Astrocyte of the spinal cord (primary cell): ENCODE results near the gene ADGRF5.

Experiments
- DNase-seq: peaks from one replicate; pipeline ENCODE4 v3.0.0; 2011; ENCODE audit warnings: low read depth, low spot score
- H3K4me3 ChIP-seq: 2 replicates; pipeline ENCODE4 v1.5.1; 2011; ENCODE audit warnings: low read depth, mild to moderate bottlenecking, low read length, moderate library complexity
- in situ Hi-C: cut with HindIII; loops from 2 replicates; pipeline ENCODE4 v1.10.0; 2017; ENCODE audit warnings: low sequenced_read_pairs
- TF ChIP-seq, protein P1 (sequence below): IDR thresholded peaks from 2 replicates; pipeline ENCODE4 v1.5.1; 2012; ENCODE audit warnings: low read depth, mild to moderate bottlenecking, low read length, inconsistent platforms

ADGRF5 gene

DNA sequence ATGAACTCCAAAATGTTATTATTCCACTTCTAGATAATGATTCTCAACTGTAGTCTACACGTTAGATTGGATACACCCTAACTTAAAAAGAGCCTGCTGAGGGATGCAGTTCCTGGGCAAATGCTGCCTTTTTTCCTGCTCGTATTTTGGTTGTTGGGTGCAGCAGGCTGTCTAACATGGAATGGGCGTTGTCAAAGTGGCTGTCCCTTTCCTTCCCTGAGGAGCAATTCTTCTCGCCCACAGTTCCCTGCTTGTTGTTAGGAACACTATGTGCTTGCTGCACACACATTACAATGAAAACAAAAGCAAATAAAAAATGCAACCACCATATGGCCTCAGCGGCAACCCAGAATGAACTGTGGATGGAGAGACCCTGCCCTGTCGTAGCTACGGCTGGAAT lies 1.7 kb upstream of the ADGRF5 start:
- TF ChIP-seq, protein P1, sequence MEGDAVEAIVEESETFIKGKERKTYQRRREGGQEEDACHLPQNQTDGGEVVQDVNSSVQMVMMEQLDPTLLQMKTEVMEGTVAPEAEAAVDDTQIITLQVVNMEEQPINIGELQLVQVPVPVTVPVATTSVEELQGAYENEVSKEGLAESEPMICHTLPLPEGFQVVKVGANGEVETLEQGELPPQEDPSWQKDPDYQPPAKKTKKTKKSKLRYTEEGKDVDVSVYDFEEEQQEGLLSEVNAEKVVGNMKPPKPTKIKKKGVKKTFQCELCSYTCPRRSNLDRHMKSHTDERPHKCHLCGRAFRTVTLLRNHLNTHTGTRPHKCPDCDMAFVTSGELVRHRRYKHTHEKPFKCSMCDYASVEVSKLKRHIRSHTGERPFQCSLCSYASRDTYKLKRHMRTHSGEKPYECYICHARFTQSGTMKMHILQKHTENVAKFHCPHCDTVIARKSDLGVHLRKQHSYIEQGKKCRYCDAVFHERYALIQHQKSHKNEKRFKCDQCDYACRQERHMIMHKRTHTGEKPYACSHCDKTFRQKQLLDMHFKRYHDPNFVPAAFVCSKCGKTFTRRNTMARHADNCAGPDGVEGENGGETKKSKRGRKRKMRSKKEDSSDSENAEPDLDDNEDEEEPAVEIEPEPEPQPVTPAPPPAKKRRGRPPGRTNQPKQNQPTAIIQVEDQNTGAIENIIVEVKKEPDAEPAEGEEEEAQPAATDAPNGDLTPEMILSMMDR = no peak
- in situ Hi-C loops = no loop called here

DNA sequence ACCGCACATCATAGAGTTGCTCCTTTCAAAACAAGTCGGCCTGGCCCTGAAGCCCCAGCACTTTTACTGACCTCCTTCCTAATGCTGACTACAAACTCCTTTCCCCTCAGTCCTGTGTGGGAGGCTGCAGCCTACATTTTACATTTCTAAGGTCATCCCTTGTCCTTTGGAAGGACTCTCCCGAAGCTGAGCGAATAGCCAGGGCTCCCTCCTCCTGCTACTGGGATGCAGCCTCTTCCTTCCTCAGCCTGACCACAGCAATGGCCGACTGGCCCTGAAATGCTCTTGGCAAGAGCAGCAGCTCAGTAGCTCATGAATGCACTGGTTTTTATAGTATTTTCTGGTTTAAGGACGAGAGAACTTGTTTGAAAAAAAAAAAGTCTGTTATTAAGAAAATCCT lies 679 bp downstream of the ADGRF5 start:
- DNase-seq = no peak
- in situ Hi-C loops = no loop called here
- H3K4me3 ChIP-seq = no peak overlapping the region
- TF ChIP-seq, protein P1 = no peak

More for the DNA sequence above, 1.7 kb upstream of the ADGRF5 start:
- DNase-seq = no peak
- H3K4me3 ChIP-seq = no peak overlapping the region

DNA sequence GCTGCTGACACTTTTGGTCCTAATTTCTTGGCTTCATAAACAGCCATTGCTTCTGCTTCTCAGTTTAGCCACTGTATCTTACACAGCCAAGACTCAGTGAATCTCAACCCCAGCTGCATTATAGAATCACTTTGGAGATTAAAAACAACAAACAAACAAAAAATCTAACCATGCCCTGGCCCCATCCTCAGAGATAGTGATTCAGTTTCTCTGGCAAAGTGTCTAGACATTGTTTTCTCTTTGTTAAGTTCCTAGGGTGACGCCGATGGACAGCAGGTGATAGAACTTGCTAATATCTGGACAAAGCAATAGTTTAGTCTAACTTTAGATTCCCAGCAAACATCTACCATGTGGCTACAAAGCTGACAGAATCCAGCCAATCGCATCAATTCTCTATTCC lies 2.9 kb downstream of the ADGRF5 start:
- no peak for DNase-seq
- H3K4me3 ChIP-seq = no peak overlapping the region
- TF ChIP-seq, protein P1 = no peak
- in situ Hi-C loops = no loop called here

DNA sequence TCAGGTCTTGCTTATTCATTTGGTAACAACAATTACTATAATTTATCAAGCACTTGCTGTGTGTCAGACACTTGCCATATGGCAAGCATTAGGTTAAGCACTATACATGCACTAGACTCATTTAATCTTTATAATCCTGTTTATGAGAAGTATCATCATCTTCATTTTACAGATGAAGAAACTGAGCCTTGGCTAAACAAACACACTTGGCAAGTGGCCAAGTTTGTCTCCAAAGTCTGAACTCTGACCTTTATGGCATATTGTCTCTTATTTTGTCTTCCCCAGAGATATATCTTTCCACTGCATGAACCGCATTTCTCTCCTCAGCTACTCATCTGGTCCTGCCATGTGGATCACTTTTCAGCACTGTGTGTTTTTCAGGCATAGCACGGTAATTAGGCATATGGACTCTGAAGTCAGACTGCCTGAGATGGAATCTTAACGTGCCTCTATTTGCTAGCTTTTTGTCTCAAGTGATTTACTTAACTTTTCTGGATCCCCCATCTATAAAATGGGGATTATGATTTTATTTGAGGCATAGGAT lies 4.7 kb downstream of the ADGRF5 start:
- DNase-seq = no peak
- TF ChIP-seq, protein P1 = no peak
- H3K4me3 ChIP-seq = no peak overlapping the region
- in situ Hi-C loops = no loop called here

DNA sequence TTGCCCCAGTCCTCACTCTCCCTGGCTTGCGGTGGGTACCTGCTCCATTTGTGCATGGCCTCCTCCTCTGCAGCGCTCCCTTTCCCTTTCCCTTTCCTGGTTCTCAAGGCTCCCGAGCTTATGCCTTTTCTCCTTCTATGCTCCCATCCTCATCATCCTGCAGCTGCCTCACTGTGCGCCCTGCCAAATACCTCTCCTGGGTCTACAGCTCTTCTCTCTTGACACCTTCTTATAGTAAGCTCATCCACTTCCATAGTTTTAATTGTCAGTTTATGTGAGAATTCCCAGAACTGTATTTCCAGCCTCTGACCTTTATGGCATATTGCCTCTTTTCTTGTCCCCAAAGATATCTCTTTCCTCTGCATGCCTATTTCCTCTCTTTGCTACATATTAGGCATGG lies 5.9 kb downstream of the ADGRF5 start:
- H3K4me3 ChIP-seq = no peak overlapping the region
- TF ChIP-seq, protein P1 = no peak
- DNase-seq = no peak
- in situ Hi-C loops = no loop called here

DNA sequence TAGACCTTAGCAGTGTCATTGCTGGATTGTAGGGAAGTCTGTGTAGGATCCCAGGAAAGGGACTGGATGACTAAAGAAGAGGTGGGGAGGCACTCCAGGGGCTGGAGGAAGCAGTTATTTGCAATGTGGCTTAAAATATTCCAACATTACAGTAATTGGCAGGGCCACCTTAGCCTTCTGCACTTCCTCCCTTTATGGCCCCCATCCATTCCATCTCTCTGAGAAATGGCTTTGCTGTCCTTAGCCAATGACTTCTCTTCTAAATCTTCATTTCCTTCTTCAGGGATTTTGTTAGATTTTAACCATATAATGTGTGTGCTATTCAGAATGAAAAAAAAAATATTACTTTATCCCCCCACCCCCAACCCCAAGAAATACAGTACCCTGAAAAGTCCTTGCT lies 6.4 kb downstream of the ADGRF5 start:
- DNase-seq = no peak
- no peak overlapping the region for H3K4me3 ChIP-seq
- in situ Hi-C loops = no loop called here
- TF ChIP-seq, protein P1 = no peak
